Astrocyte (in vitro differentiated cells and primary cell): ENCODE results near the gene DZIP3. TPM values are rescaled to one million over a fixed set of nuclear protein-coding genes. Genes with fewer than 3 reads are reported as not detected.
A peak's percentile ranks its signal among the peaks of the same experiment; 100 is the strongest.
"Not testable (repeated sequence)": the region's sequence is repeated elsewhere in the genome, so short reads cannot be mapped to it uniquely, and the experiment has no call there.

Experiments used
- DNase-seq: peaks from one replicate; pipeline ENCODE4 v3.0.0-alpha.2; 2010; ENCODE audit warnings: low read depth
- FAIRE-seq: peaks from 2 replicates; lab custom pipeline; 2011; peaks lifted over from hg19 to GRCh38; lab: Jason Lieb, UNC
- H2AFZ ChIP-seq: 2 replicates; pipeline ENCODE4 v1.6.0; 2012; ENCODE audit warnings: low read depth, low read length, inconsistent platforms
- H3K27ac ChIP-seq: 2 replicates; pipeline ENCODE4 v1.5.1; 2011; ENCODE audit warnings: low read depth, low read length, inconsistent platforms
- H3K27me3 ChIP-seq: 2 replicates; pipeline ENCODE4 v1.6.0; 2011; ENCODE audit warnings: low read length, inconsistent platforms; ENCODE audit not compliant: insufficient read depth
- H3K36me3 ChIP-seq: 2 replicates; pipeline ENCODE4 v1.5.1; 2011; ENCODE audit warnings: low read length, inconsistent platforms; ENCODE audit not compliant: insufficient read depth
- H3K4me1 ChIP-seq: 2 replicates; pipeline ENCODE4 v1.5.1; 2011; ENCODE audit warnings: low read length, inconsistent platforms; ENCODE audit not compliant: insufficient read depth
- H3K4me2 ChIP-seq: 2 replicates; pipeline ENCODE4 v1.6.0; 2012; ENCODE audit warnings: low read length, inconsistent platforms
- H3K4me3 ChIP-seq: 2 replicates; pipeline ENCODE4 v1.5.1; 2011; ENCODE audit warnings: low read depth, mild to moderate bottlenecking, low read length, inconsistent platforms; ENCODE audit not compliant: insufficient read depth
- H3K79me2 ChIP-seq: 2 replicates; pipeline ENCODE4 v1.6.0; 2012; ENCODE audit warnings: mild to moderate bottlenecking, low read length, inconsistent platforms; ENCODE audit not compliant: insufficient read depth
- H3K9ac ChIP-seq: 2 replicates; pipeline ENCODE4 v1.6.0; 2012; ENCODE audit warnings: mild to moderate bottlenecking, low read length, inconsistent platforms
- H3K9me3 ChIP-seq: 2 replicates; pipeline ENCODE4 v1.5.1; 2012; ENCODE audit warnings: low read depth, mild to moderate bottlenecking, low read length, inconsistent platforms; ENCODE audit not compliant: insufficient read depth
- H4K20me1 ChIP-seq: 2 replicates; pipeline ENCODE4 v1.6.0; 2012; ENCODE audit warnings: low read length, inconsistent platforms; ENCODE audit not compliant: insufficient read depth
- H3K27ac Mint-ChIP-seq: one replicate; pipeline ENCODE4 v1.8.0; 2021; ENCODE audit warnings: mild to moderate bottlenecking, mixed read lengths; ENCODE audit not compliant: unreplicated experiment
- H3K27me3 Mint-ChIP-seq: one replicate; pipeline ENCODE4 v1.8.0; 2021; ENCODE audit warnings: low read depth, mixed read lengths; ENCODE audit not compliant: unreplicated experiment
- H3K36me3 Mint-ChIP-seq: one replicate; pipeline ENCODE4 v1.8.0; 2021; ENCODE audit warnings: low read depth, mixed read lengths; ENCODE audit not compliant: unreplicated experiment
- H3K4me1 Mint-ChIP-seq: one replicate; pipeline ENCODE4 v1.8.0; 2021; ENCODE audit warnings: low read depth, mixed read lengths; ENCODE audit not compliant: unreplicated experiment
- H3K4me3 Mint-ChIP-seq: one replicate; pipeline ENCODE4 v1.8.0; 2021; ENCODE audit warnings: mild to moderate bottlenecking, moderate library complexity, mixed read lengths; ENCODE audit not compliant: unreplicated experiment
- H3K9me3 Mint-ChIP-seq: one replicate; pipeline ENCODE4 v1.8.0; 2021; ENCODE audit warnings: mild to moderate bottlenecking, mixed read lengths; ENCODE audit not compliant: unreplicated experiment
- EZH2 ChIP-seq: IDR thresholded peaks from 2 replicates; pipeline ENCODE4 v1.6.1; 2012; ENCODE audit warnings: mild to moderate bottlenecking, low read length, inconsistent platforms; ENCODE audit not compliant: insufficient read depth
- total RNA-seq: library from RNA; stranded (reverse); gene quantifications from 2 replicates; pipeline ENCODE4 v1.2.1, GENCODE V29; 2021
- TF ChIP-seq, protein P1 (sequence below): IDR thresholded peaks from 2 replicates; pipeline ENCODE4 v1.5.1; 2011; ENCODE audit warnings: low read depth, mild to moderate bottlenecking, inconsistent platforms, low read length, moderate library complexity; ENCODE audit not compliant: insufficient read depth

DZIP3 gene
- total RNA-seq, 1 donor from 2014 or later = 12.9 TPM

- Histone ChIP-seq H3K79me2 (no peaks in the 10 kb centered on the region), H3K9me3 (no peaks in the 10 kb centered on the region), H3K27me3 (no peaks in the 10 kb centered on the region), H3K4me2 (no peak overlapping the region), H3K36me3 (no peaks in the 10 kb centered on the region), H2AFZ (no peak overlapping the region), H3K4me1 (no peaks in the 10 kb centered on the region), H3K9ac (no peak overlapping the region), H3K4me3 (no peak overlapping the region), H4K20me1 (no peaks in the 10 kb centered on the region), H3K27ac (no peak overlapping the region)
- FAIRE-seq (no peak), DNase-seq (peak; percentile 8)
- TF ChIP-seq, protein P1, sequence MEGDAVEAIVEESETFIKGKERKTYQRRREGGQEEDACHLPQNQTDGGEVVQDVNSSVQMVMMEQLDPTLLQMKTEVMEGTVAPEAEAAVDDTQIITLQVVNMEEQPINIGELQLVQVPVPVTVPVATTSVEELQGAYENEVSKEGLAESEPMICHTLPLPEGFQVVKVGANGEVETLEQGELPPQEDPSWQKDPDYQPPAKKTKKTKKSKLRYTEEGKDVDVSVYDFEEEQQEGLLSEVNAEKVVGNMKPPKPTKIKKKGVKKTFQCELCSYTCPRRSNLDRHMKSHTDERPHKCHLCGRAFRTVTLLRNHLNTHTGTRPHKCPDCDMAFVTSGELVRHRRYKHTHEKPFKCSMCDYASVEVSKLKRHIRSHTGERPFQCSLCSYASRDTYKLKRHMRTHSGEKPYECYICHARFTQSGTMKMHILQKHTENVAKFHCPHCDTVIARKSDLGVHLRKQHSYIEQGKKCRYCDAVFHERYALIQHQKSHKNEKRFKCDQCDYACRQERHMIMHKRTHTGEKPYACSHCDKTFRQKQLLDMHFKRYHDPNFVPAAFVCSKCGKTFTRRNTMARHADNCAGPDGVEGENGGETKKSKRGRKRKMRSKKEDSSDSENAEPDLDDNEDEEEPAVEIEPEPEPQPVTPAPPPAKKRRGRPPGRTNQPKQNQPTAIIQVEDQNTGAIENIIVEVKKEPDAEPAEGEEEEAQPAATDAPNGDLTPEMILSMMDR = no peak
- TF ChIP-seq EZH2 = no peak
- Mint-ChIP-seq H3K4me1 (peaks cover 3% of the 10 kb centered on the region), H3K36me3 (peaks cover 6% of the 10 kb centered on the region), H3K27ac (no peak overlapping the region), H3K9me3 (no peaks in the 10 kb centered on the region), H3K4me3 (no peak overlapping the region), H3K27me3 (no peaks in the 10 kb centered on the region)
These were observed 84.6 kb downstream of the DZIP3 start for GRCh38 chr3:108673988-108674661.

GRCh38 chr3:108677811-108678210, 88.3 kb downstream of the DZIP3 start:
- Histone ChIP-seq H3K36me3 (no peaks in the 10 kb centered on the region), H3K27me3 (no peaks in the 10 kb centered on the region), H3K9me3 (no peaks in the 10 kb centered on the region), H3K27ac (no peak overlapping the region), H3K4me3 (no peak overlapping the region), H3K79me2 (no peaks in the 10 kb centered on the region), H3K4me1 (no peaks in the 10 kb centered on the region), H4K20me1 (no peaks in the 10 kb centered on the region), H3K4me2 (no peak overlapping the region), H3K9ac (no peak overlapping the region), H2AFZ (no peak overlapping the region)
- no peak for FAIRE-seq
- DNase-seq = no peak
- H3K27ac Mint-ChIP-seq = no peak overlapping the region
- H3K9me3 Mint-ChIP-seq = no peaks in the 10 kb centered on the region
- H3K36me3 Mint-ChIP-seq = peaks cover 6% of the 10 kb centered on the region
- H3K4me3 Mint-ChIP-seq = no peak overlapping the region
- TF ChIP-seq, protein P1 = no peak
- no peak for TF ChIP-seq EZH2
- peaks cover 3% of the 10 kb centered on the region for H3K4me1 Mint-ChIP-seq
- H3K27me3 Mint-ChIP-seq = no peaks in the 10 kb centered on the region

DNA sequence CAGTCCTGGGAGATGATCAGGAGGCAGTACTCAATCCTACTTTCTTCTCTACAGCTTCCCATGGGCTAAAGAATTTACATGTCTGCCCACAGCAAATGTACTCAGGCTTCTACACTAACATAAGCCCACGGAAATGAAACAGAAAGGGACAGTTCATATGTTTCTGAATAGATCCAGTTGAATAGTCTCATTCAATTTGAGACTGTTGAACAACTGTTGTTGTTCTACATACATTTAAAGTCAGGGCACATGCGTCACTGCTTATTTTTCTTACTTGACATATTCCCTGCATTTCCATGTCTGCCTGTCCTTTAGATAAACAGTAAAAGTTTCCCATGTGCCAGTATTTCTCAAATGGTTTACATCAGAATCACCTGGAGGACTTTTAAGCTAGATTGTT, 102.8 kb downstream of the DZIP3 start:
- H3K27me3 ChIP-seq, H3K4me1 Mint-ChIP-seq, H3K4me3 Mint-ChIP-seq, H3K9ac ChIP-seq, H3K27ac ChIP-seq, H3K27ac Mint-ChIP-seq, H3K4me1 ChIP-seq, H3K4me3 ChIP-seq, H3K79me2 ChIP-seq, DNase-seq, H3K9me3 ChIP-seq, H3K4me2 ChIP-seq, H3K27me3 Mint-ChIP-seq, H4K20me1 ChIP-seq, H3K36me3 ChIP-seq, H3K36me3 Mint-ChIP-seq, H2AFZ ChIP-seq, H3K9me3 Mint-ChIP-seq: not testable (repeated sequence)
- FAIRE-seq = peak; percentile 69
